H1 (cell line): ENCODE data around the gene ZBTB40. TPM values are rescaled to one million over a fixed set of nuclear protein-coding genes. Genes with fewer than 3 reads are reported as not detected.

Experiments
- CTCF ChIA-PET: fragments of 300-600 bp; sonication (Branson Sonifier 250); formaldehyde crosslinking; loops from one replicate; lab custom pipeline; 2021; ENCODE audit not compliant: partially characterized antibody; lab: Charles Lee
- POLR2A ChIA-PET: fragments of 300-600 bp; sonication (Branson Sonifier 250); formaldehyde crosslinking; loops from one replicate; lab custom pipeline; 2021; ENCODE audit warnings: inconsistent platforms; ENCODE audit not compliant: partially characterized antibody; lab: Charles Lee
- DNase-seq, 2 experiments: peaks; one replicate each; pipeline versions ENCODE4 v3.0.0 to v3.0.0-alpha.2; 2010 to 2022; ENCODE audit warnings: low spot score in 2 of 2, low read depth in 1 of 2, mixed read lengths in 1 of 2
- FAIRE-seq: peaks from 2 replicates; lab custom pipeline; 2011; peaks lifted over from hg19 to GRCh38; lab: Jason Lieb, UNC
- H2AFZ ChIP-seq: 2 replicates; pipeline ENCODE4 v1.8.1; 2012; ENCODE audit warnings: low read length, inconsistent platforms
- H2AK5ac ChIP-seq: 2 replicates; pipeline ENCODE4 v1.6.1; 2013; ENCODE audit warnings: low read depth, low read length
- H2BK120ac ChIP-seq: replicated peaks from 2 replicates; pipeline ENCODE3; 2013; ENCODE audit warnings: low read depth, low read length, inconsistent platforms
- H2BK12ac ChIP-seq: 2 replicates; pipeline ENCODE4 v1.6.1; 2013; ENCODE audit warnings: low read depth, low read length
- H2BK15ac ChIP-seq: 2 replicates; pipeline ENCODE4 v1.6.1; 2013; ENCODE audit warnings: low read length
- H2BK20ac ChIP-seq: 2 replicates; pipeline ENCODE4 v1.6.1; 2013; ENCODE audit warnings: low read length
- H2BK5ac ChIP-seq: 2 replicates; pipeline ENCODE4 v1.6.1; 2013; ENCODE audit warnings: low read depth, low read length
- H3K14ac ChIP-seq: 2 replicates; pipeline ENCODE4 v1.6.1; 2013; ENCODE audit warnings: inconsistent platforms; ENCODE audit not compliant: insufficient read length
- H3K18ac ChIP-seq: 2 replicates; pipeline ENCODE4 v1.6.1; 2013; ENCODE audit warnings: low read length; ENCODE audit errors: extremely low read depth
- H3K23ac ChIP-seq: 2 replicates; pipeline ENCODE4 v1.6.1; 2013; ENCODE audit warnings: inconsistent platforms; ENCODE audit not compliant: insufficient read length
- H3K23me2 ChIP-seq: 2 replicates; pipeline ENCODE4 v1.6.1; 2013; ENCODE audit warnings: low read depth, low read length
- H3K27ac ChIP-seq: 2 replicates; pipeline ENCODE4 v1.6.1; 2011; ENCODE audit warnings: low read depth, low read length, inconsistent platforms
- H3K27me3 ChIP-seq, 4 experiments: replicated peaks in 1 of 4; 1 replicate in 1 of 4; 2 replicates in 3 of 4; pipeline versions ENCODE4 v1.6.1 to v1.8.1; 2011 to 2013; ENCODE audit warnings: low read length in 3 of 4, mild to moderate bottlenecking in 3 of 4, inconsistent platforms in 2 of 4, mixed read lengths in 2 of 4, moderate library complexity in 1 of 4; ENCODE audit not compliant: control insufficient read depth in 3 of 4, insufficient read depth in 3 of 4; ENCODE audit errors: extremely low read depth in 1 of 4
- H3K36me3 ChIP-seq, 4 experiments: 2 replicates each; pipeline versions ENCODE4 v1.6.1 to v1.8.1; 2011 to 2013; ENCODE audit warnings: mild to moderate bottlenecking in 4 of 4, low read length in 3 of 4, moderate library complexity in 2 of 4, control low read depth in 1 of 4, inconsistent platforms in 1 of 4; ENCODE audit not compliant: insufficient read depth in 4 of 4, control insufficient read depth in 2 of 4
- H3K4ac ChIP-seq: replicated peaks from 2 replicates; pipeline ENCODE3; 2013; ENCODE audit warnings: low read length, low read depth, mixed read lengths, inconsistent platforms; ENCODE audit not compliant: insufficient read length
- H3K4me1 ChIP-seq, 4 experiments: replicated peaks in 1 of 4; 1 replicate in 1 of 4; 2 replicates in 3 of 4; pipeline versions ENCODE4 v1.6.1 to v1.8.1; 2011 to 2013; ENCODE audit warnings: low read length in 3 of 4, inconsistent platforms in 2 of 4, mixed read lengths in 1 of 4; ENCODE audit not compliant: insufficient read depth in 4 of 4, control insufficient read depth in 3 of 4
- H3K4me2 ChIP-seq, 2 experiments: 2 replicates each; pipeline versions ENCODE4 v1.6.1 to v1.8.1; 2011 to 2013; ENCODE audit warnings: low read depth in 2 of 2, low read length in 2 of 2, control low read depth in 1 of 2, inconsistent platforms in 1 of 2, mild to moderate bottlenecking in 1 of 2; ENCODE audit not compliant: insufficient read depth in 1 of 2
- H3K4me3 ChIP-seq, 4 experiments: fragments of 200-600, 300-600 bp in 1 of 4; sonication (generic), shearing (Covaris generic), sonication (Bioruptor Twin) in 1 of 4; 2 replicates each; pipeline versions ENCODE4 v1.5.1 to v1.8.1; 2011 to 2016; ENCODE audit warnings: low read length in 4 of 4, low read depth in 3 of 4, control low read depth in 2 of 4, inconsistent platforms in 2 of 4, mild to moderate bottlenecking in 2 of 4, mixed read lengths in 1 of 4, moderate library complexity in 1 of 4; ENCODE audit not compliant: insufficient read depth in 2 of 4; ENCODE audit errors: extremely low read depth in 1 of 4
- H3K56ac ChIP-seq: replicated peaks from 2 replicates; pipeline ENCODE3; 2013; ENCODE audit warnings: low read depth, mild to moderate bottlenecking, mixed read lengths, low read length, inconsistent platforms; ENCODE audit not compliant: insufficient read length
- H3K79me1 ChIP-seq: 2 replicates; pipeline ENCODE4 v1.6.1; 2013; ENCODE audit warnings: low read depth, low read length, control low read depth
- H3K79me2 ChIP-seq, 2 experiments: 2 replicates each; pipeline versions ENCODE4 v1.6.1 to v1.8.1; 2012 to 2013; ENCODE audit warnings: low read length in 2 of 2, mild to moderate bottlenecking in 2 of 2, inconsistent platforms in 1 of 2; ENCODE audit not compliant: insufficient read depth in 2 of 2, control insufficient read depth in 1 of 2
- H3K9ac ChIP-seq, 4 experiments: replicated peaks in 1 of 4; 1 replicate in 1 of 4; 2 replicates in 3 of 4; pipeline versions ENCODE4 v1.6.1 to v1.8.1; 2011 to 2013; ENCODE audit warnings: low read depth in 3 of 4, low read length in 3 of 4, control low read depth in 2 of 4, mild to moderate bottlenecking in 2 of 4, moderate library complexity in 2 of 4, inconsistent platforms in 1 of 4; ENCODE audit errors: extremely low read depth in 1 of 4
- H3K9me3 ChIP-seq, 2 experiments: 2 replicates each; pipeline versions ENCODE4 v1.6.1 to v1.8.1; 2012 to 2013; ENCODE audit warnings: mild to moderate bottlenecking in 2 of 2, moderate library complexity in 2 of 2, control low read depth in 1 of 2, inconsistent platforms in 1 of 2, low read depth in 1 of 2, low read length in 1 of 2, mixed read lengths in 1 of 2; ENCODE audit not compliant: insufficient read depth in 2 of 2
- H4K20me1 ChIP-seq, 2 experiments: replicated peaks in 1 of 2; 2 replicates each; pipeline versions ENCODE3 to v1.8.1; 2011 to 2013; ENCODE audit warnings: inconsistent platforms in 2 of 2, low read length in 2 of 2, mild to moderate bottlenecking in 1 of 2; ENCODE audit not compliant: insufficient read depth in 2 of 2, control insufficient read depth in 1 of 2
- H4K5ac ChIP-seq: 2 replicates; pipeline ENCODE4 v1.6.1; 2013; ENCODE audit warnings: low read length, low read depth, mixed read lengths, inconsistent platforms; ENCODE audit not compliant: insufficient read length
- H4K8ac ChIP-seq: 2 replicates; pipeline ENCODE4 v1.8.0; 2013; ENCODE audit warnings: mild to moderate bottlenecking, moderate library complexity, low read length, inconsistent platforms; ENCODE audit not compliant: insufficient read depth; ENCODE audit errors: extremely low read depth
- H4K91ac ChIP-seq: replicated peaks from 2 replicates; pipeline ENCODE3; 2013; ENCODE audit warnings: low read length, mixed read lengths, inconsistent platforms; ENCODE audit not compliant: insufficient read length
- CBX5 ChIP-seq: fragments of 300-800, 300-1000 bp; sonication (generic); IDR thresholded peaks from 2 replicates; pipeline ENCODE4 v1.7.1; 2016; ENCODE audit warnings: antibody characterized with exemption, low read length, low read depth
- CBX8 ChIP-seq: fragments of 300-800, 300-1000 bp; sonication (generic); IDR thresholded peaks from 2 replicates; pipeline ENCODE4 v1.7.1; 2016; ENCODE audit warnings: low read depth, low read length, borderline replicate concordance
- EZH2 ChIP-seq: fragments of 200-600 bp; sonication (generic); IDR thresholded peaks from 2 replicates; pipeline ENCODE4 v1.7.1; 2012; ENCODE audit warnings: low read depth, mild to moderate bottlenecking, moderate library complexity, low read length, inconsistent platforms; ENCODE audit not compliant: severe bottlenecking
- FOSL1 ChIP-seq: IDR thresholded peaks from 2 replicates; pipeline ENCODE4 v1.6.1; 2011; ENCODE audit warnings: mild to moderate bottlenecking, low read depth, low read length, moderate library complexity; ENCODE audit not compliant: insufficient read depth
- JUN ChIP-seq: IDR thresholded peaks from 2 replicates; pipeline ENCODE4 v1.6.1; 2011; ENCODE audit warnings: low read depth, mild to moderate bottlenecking, improper control_type of control experiment, low read length
- RNF2 ChIP-seq: fragments of 200-900, 300-1000 bp; sonication (generic); IDR thresholded peaks from 2 replicates; pipeline ENCODE4 v1.7.1; 2016; ENCODE audit warnings: borderline replicate concordance, low read depth, mild to moderate bottlenecking, antibody characterized with exemption, low read length; ENCODE audit not compliant: poor library complexity, severe bottlenecking; ENCODE audit errors: missing control alignments
- RXRA ChIP-seq: IDR thresholded peaks from 2 replicates; pipeline ENCODE4 v1.6.1; 2011; ENCODE audit warnings: low read depth, mild to moderate bottlenecking, low read length, moderate library complexity; ENCODE audit not compliant: insufficient read depth
- SIN3A ChIP-seq, 2 experiments: IDR thresholded peaks in 1 of 2; conservative IDR thresholded peaks in 1 of 2; 2 replicates each; pipeline ENCODE4 v1.6.1; 2011 to 2012; ENCODE audit warnings: low read length in 2 of 2, improper control_type of control experiment in 1 of 2, low read depth in 1 of 2, mild to moderate bottlenecking in 1 of 2
- SIX5 ChIP-seq: IDR thresholded peaks from 2 replicates; pipeline ENCODE4 v1.6.1; 2011; ENCODE audit warnings: mild to moderate bottlenecking, low read depth, low read length
- SP2 ChIP-seq: IDR thresholded peaks from 2 replicates; pipeline ENCODE4 v1.6.1; 2012; ENCODE audit warnings: mild to moderate bottlenecking, low read length, inconsistent platforms
- TEAD4 ChIP-seq: IDR thresholded peaks from 2 replicates; pipeline ENCODE4 v1.6.1; 2012; ENCODE audit warnings: low read depth, low read length, inconsistent platforms, mixed read lengths
- polyA plus RNA-seq, 7 experiments: library from polyadenylated mRNA; depleted of rRNA in 3 of 7; stranded (reverse) in 5 of 7; unstranded in 2 of 7; fragments of >200 nt in 5 of 7; fragments of 200-250 nt in 2 of 7; gene quantifications; 1 replicate in 5 of 7; 2 replicates in 1 of 7; 4 replicates in 1 of 7; pipeline versions ENCODE4 v1.2.1 to v1.2.3, GENCODE V29; 2011 to 2013; ENCODE audit warnings: missing spikeins in 2 of 7, mixed read lengths in 2 of 7
- total RNA-seq: library from RNA; stranded (reverse); fragmentation: NEBNext Ultra II Directional; extraction: Animal tissue kit (Norgen Biotek cat#: 25700); gene quantifications from 2 replicates; pipeline ENCODE4 v1.2.1, GENCODE V29; 2021
- TF ChIP-seq, protein P1 (sequence below), 3 experiments: IDR thresholded peaks; 1 replicate in 2 of 3; 2 replicates in 1 of 3; pipeline versions ENCODE4 v1.5.1 to v1.6.1; 2011; ENCODE audit warnings: low read length in 3 of 3, mild to moderate bottlenecking in 3 of 3, inconsistent platforms in 2 of 3, low read depth in 1 of 3, moderate library complexity in 1 of 3; ENCODE audit not compliant: insufficient read depth in 1 of 3; ENCODE audit errors: control extremely low read depth in 1 of 3

Gene ZBTB40
- total and polyA plus RNA-seq, 2 of the 8 experiments (the other 6 are each of a cell fraction or from before 2014, with no cell fraction given), result 3.1 to 19.3 TPM

DNA sequence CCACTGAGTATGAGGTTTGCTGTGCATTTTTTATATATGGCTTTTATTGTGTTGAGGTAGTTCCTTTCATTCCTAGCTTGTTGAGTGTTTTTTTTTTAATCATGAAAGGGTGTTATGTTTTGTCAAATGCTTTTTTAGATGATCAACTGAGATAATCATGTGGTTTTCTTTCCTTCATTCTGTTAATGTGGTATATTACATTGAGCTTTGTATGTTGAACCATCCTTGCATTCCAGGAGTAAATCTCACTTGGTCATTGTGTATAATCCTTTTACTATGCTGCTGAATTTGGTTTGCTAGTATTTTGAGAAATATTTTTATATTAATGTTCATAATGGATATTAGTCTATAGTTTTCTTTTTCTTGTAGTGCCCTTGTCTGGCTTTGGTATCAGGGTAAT lies 11.1 kb upstream of the ZBTB40 start:
- H3K79me1 ChIP-seq, result no peaks in the 10 kb centered on the region
- no peak overlapping the region for H3K4me3 ChIP-seq
- peaks cover 2 to 9% (median 5%) of the 10 kb centered on the region in 4 experiments; a peak in 6 of 7 replicates for H3K4me1 ChIP-seq
- no peak overlapping the region for H2BK5ac ChIP-seq
- no peak overlapping the region for H3K23ac ChIP-seq
- no peak overlapping the region for H3K4me2 ChIP-seq
- POLR2A ChIA-PET, result interaction anchor here (1.3 kb wide), 1 partner anchor 12 kb away, joined by 3 read pairs; the partner anchor contains the start of gene ZBTB40
- H4K8ac ChIP-seq, result no peak overlapping the region
- H3K9ac ChIP-seq, result no peak overlapping the region
- no peak overlapping the region for H3K27ac ChIP-seq
- H2AFZ ChIP-seq, result no peak overlapping the region
- no peak overlapping the region for H3K14ac ChIP-seq
- no peak overlapping the region for H3K4ac ChIP-seq
- H3K36me3 ChIP-seq, result no peaks in the 10 kb centered on the region; a peak in 1 of 8 replicates
- FAIRE-seq (no peak), DNase-seq (no peak)
- no peaks in the 10 kb centered on the region for H3K27me3 ChIP-seq
- no peaks in the 10 kb centered on the region for H3K79me2 ChIP-seq
- no peak overlapping the region for H3K56ac ChIP-seq
- no peak overlapping the region for H2AK5ac ChIP-seq
- H4K91ac ChIP-seq, result no peak overlapping the region
- H3K23me2 ChIP-seq, result no peaks in the 10 kb centered on the region
- H4K20me1 ChIP-seq, result no peaks in the 10 kb centered on the region
- no peak overlapping the region for H2BK120ac ChIP-seq
- H2BK12ac ChIP-seq, result no peak overlapping the region
- CTCF ChIA-PET, result interaction anchor here (1.2 to 2.2 kb wide), 2 partner anchors 11 to 201 kb away, joined by 3 to 7 read pairs; no protein-coding TSS in a partner anchor
- H3K18ac ChIP-seq, result no peak overlapping the region
- TF ChIP-seq, protein P1, sequence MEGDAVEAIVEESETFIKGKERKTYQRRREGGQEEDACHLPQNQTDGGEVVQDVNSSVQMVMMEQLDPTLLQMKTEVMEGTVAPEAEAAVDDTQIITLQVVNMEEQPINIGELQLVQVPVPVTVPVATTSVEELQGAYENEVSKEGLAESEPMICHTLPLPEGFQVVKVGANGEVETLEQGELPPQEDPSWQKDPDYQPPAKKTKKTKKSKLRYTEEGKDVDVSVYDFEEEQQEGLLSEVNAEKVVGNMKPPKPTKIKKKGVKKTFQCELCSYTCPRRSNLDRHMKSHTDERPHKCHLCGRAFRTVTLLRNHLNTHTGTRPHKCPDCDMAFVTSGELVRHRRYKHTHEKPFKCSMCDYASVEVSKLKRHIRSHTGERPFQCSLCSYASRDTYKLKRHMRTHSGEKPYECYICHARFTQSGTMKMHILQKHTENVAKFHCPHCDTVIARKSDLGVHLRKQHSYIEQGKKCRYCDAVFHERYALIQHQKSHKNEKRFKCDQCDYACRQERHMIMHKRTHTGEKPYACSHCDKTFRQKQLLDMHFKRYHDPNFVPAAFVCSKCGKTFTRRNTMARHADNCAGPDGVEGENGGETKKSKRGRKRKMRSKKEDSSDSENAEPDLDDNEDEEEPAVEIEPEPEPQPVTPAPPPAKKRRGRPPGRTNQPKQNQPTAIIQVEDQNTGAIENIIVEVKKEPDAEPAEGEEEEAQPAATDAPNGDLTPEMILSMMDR (IDR thresholded peaks at IDR 0.05; ENCODE audit: control extremely low read depth in 1 of 3, insufficient read depth in 1 of 3, low read depth in 1 of 3, low read length in 3 of 3), result no peak
- no peak for TF ChIP-seq SIN3A (conservative IDR thresholded peaks at IDR 0.05 in 1 of 2, IDR thresholded peaks at IDR 0.05 in 1 of 2; ENCODE audit: low read depth in 1 of 2, low read length in 2 of 2)
- no peak for TF ChIP-seq TEAD4
- TF ChIP-seq EZH2, result no peak
- TF ChIP-seq CBX8, result no peak
- no peak for TF ChIP-seq JUN
- TF ChIP-seq RNF2, result no peak
- TF ChIP-seq RXRA, result no peak
- TF ChIP-seq CBX5, result no peak
- TF ChIP-seq SP2, result no peak
- TF ChIP-seq FOSL1, result no peak
- TF ChIP-seq SIX5, result no peak
- peaks cover 0 to 3% of the 10 kb centered on the region in 2 experiments; a peak in 2 of 4 replicates for H3K9me3 ChIP-seq
- H4K5ac ChIP-seq, result no peak overlapping the region
- no peak overlapping the region for H2BK20ac ChIP-seq
- no peak overlapping the region for H2BK15ac ChIP-seq
